Gastroesophageal sphincter (tissue), 4 donors: ENCODE results near the gene GOLGA1. TPM values are rescaled to one million over a fixed set of nuclear protein-coding genes. Genes with fewer than 3 reads are reported as not detected.

Source experiments
- ATAC-seq: fragments of 150-250 bp; one replicate; pipeline ENCODE4 v1.9.1; 2016; ENCODE audit warnings: mild to moderate bottlenecking, moderate library complexity
- H3K27ac ChIP-seq, 4 donors: fragments of 200-600 bp; sonication (generic) in 3 of 4; 1 replicate in 3 of 4; 2 replicates in 1 of 4; pipeline ENCODE4 v1.5.1; 2016 to 2019
- H3K27me3 ChIP-seq: fragments of 200-600 bp; sonication (generic); one replicate; pipeline ENCODE4 v1.5.1; 2019
- H3K36me3 ChIP-seq, 2 donors: fragments of 200-600 bp; sonication (generic); one replicate each; pipeline ENCODE4 v1.5.1; 2019; ENCODE audit warnings: control low read depth in 1 of 2
- H3K4me1 ChIP-seq, 3 donors: fragments of 200-600 bp; sonication (generic); 1 replicate in 2 of 3; 2 replicates in 1 of 3; pipeline ENCODE4 v1.5.1; 2016 to 2019; ENCODE audit warnings: control low read depth in 2 of 3
- H3K4me3 ChIP-seq, 2 donors: fragments of 200-600 bp; sonication (generic); one replicate each; pipeline ENCODE4 v1.5.1; 2019; ENCODE audit warnings: mild to moderate bottlenecking in 1 of 2, moderate library complexity in 1 of 2
- H3K9me3 ChIP-seq, 3 donors: fragments of 200-600 bp; sonication (generic); one replicate each; pipeline ENCODE4 v1.5.1; 2017 to 2019; ENCODE audit warnings: control low read depth in 2 of 3
- EP300 ChIP-seq: sonication (generic); formaldehyde crosslinking; IDR thresholded peaks from one replicate; pipeline ENCODE4 v1.6.1; 2017; ENCODE audit warnings: antibody characterized with exemption, mild to moderate bottlenecking
- POLR2A ChIP-seq, 2 donors: fragments of 450-650 bp; IDR thresholded peaks; one replicate each; pipeline ENCODE4 v1.6.1; 2017; ENCODE audit warnings: antibody characterized with exemption in 2 of 2, mild to moderate bottlenecking in 2 of 2, moderate library complexity in 1 of 2
- POLR2AphosphoS5 ChIP-seq: sonication (generic); formaldehyde crosslinking; IDR thresholded peaks from one replicate; pipeline ENCODE4 v1.6.1; 2017; ENCODE audit warnings: antibody characterized with exemption
- WGBS, 2 donors: methylation state at CpG; one replicate each; pipeline ENCODE4 v1.1.5; 2018; ENCODE audit warnings: low coverage in 1 of 2; 5-methylcytosine and 5-hydroxymethylcytosine counted together
- total RNA-seq, 4 donors: library from RNA; depleted of rRNA; stranded (reverse); fragments of >200 nt; gene quantifications; one replicate each; pipeline ENCODE4 v1.1.0, GENCODE V29; 2016
- TF ChIP-seq, protein P1 (sequence below), 4 experiments: fragments of 200-600 bp in 2 of 4; fragments of 450-650 bp in 2 of 4; sonication (generic) in 1 of 4; IDR thresholded peaks; one replicate each; pipeline ENCODE4 v1.5.1; 2017 to 2019; ENCODE audit warnings: antibody characterized with exemption in 4 of 4, mild to moderate bottlenecking in 2 of 4, moderate library complexity in 2 of 4

GOLGA1 gene
- total RNA-seq, 4 donors from 2014 or later: 21.3 to 42.5 (median 31.9) TPM

- H3K4me3 ChIP-seq: no peak overlapping the region
- H3K27ac ChIP-seq: peak overlapping the region in 3 of 4 donors; percentile 71 to 77 (median 72)
- H3K36me3 ChIP-seq: no peaks in the 10 kb centered on the region
- peaks cover 0 to 50% (median 29%) of the 10 kb centered on the region in 3 donors for H3K4me1 ChIP-seq
- no peaks in the 10 kb centered on the region for H3K27me3 ChIP-seq
- TF ChIP-seq EP300 (no peak), POLR2AphosphoS5 (peak; percentile 48)
- WGBS, 2 donors: 0% methylated on average over 1 of the region's 13 CpGs; no CpG with 5 or more reads in 1 of the 2 donors
- peak; percentile 58 for ATAC-seq
- no peaks in the 10 kb centered on the region for H3K9me3 ChIP-seq
Observed at GRCh38 chr9:124835026-124835557, 105.8 kb downstream of the GOLGA1 start.

DNA sequence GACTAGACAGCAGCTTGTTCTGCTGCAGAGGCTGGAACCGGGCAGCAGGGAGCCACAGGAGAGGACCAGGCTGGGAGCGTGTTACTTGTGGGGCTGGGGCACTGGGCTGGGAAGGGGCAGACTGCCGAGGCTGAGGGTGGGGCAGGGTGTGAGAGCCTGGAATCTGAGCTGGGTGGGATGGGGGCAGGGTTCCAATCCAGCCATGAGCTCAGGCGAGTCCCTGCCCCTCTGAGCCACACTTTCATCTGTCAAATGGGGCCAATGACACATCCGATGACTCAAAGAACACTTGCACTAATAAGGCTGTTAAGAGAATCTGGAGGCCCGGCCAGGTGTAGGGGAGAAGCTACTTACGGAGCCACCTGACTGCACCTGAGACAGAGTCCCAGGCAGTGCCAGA, 106.3 kb downstream of the GOLGA1 start:
- H3K4me1 ChIP-seq: peaks cover 0 to 50% (median 29%) of the 10 kb centered on the region in 3 donors
- no peaks in the 10 kb centered on the region for H3K27me3 ChIP-seq
- ATAC-seq: peak; percentile 23
- TF ChIP-seq POLR2A (IDR thresholded peaks at IDR 0.05) (no peak), POLR2AphosphoS5 (no peak), EP300 (no peak)
- TF ChIP-seq, protein P1, sequence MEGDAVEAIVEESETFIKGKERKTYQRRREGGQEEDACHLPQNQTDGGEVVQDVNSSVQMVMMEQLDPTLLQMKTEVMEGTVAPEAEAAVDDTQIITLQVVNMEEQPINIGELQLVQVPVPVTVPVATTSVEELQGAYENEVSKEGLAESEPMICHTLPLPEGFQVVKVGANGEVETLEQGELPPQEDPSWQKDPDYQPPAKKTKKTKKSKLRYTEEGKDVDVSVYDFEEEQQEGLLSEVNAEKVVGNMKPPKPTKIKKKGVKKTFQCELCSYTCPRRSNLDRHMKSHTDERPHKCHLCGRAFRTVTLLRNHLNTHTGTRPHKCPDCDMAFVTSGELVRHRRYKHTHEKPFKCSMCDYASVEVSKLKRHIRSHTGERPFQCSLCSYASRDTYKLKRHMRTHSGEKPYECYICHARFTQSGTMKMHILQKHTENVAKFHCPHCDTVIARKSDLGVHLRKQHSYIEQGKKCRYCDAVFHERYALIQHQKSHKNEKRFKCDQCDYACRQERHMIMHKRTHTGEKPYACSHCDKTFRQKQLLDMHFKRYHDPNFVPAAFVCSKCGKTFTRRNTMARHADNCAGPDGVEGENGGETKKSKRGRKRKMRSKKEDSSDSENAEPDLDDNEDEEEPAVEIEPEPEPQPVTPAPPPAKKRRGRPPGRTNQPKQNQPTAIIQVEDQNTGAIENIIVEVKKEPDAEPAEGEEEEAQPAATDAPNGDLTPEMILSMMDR (IDR thresholded peaks at IDR 0.05): no peak
- peak overlapping the region in 3 of 4 donors; percentile 71 to 77 (median 72) for H3K27ac ChIP-seq
- H3K9me3 ChIP-seq: no peaks in the 10 kb centered on the region
- H3K36me3 ChIP-seq: no peaks in the 10 kb centered on the region
- no peak overlapping the region for H3K4me3 ChIP-seq
- WGBS, 2 donors: no CpG with 5 or more reads among the region's 7 CpGs

- 66 to 73% methylated on average over 5 to 7 of the region's 9 CpGs for WGBS, 2 donors
- H3K36me3 ChIP-seq: no peaks in the 10 kb centered on the region
- no peak overlapping the region for H3K4me3 ChIP-seq
- no peaks in the 10 kb centered on the region for H3K27me3 ChIP-seq
- peaks cover 0 to 50% (median 29%) of the 10 kb centered on the region in 3 donors for H3K4me1 ChIP-seq
- no peaks in the 10 kb centered on the region for H3K9me3 ChIP-seq
- ATAC-seq: peak; percentile 52
- peak overlapping the region in 3 of 4 donors; percentile 51 to 81 (median 79) for H3K27ac ChIP-seq
- TF ChIP-seq POLR2AphosphoS5 (no peak), POLR2A (IDR thresholded peaks at IDR 0.05) (no peak), EP300 (no peak)
- TF ChIP-seq, protein P1 (IDR thresholded peaks at IDR 0.05): no peak
Observed at GRCh38 chr9:124831642-124832364, 109.1 kb downstream of the GOLGA1 start.

- no peaks in the 10 kb centered on the region for H3K36me3 ChIP-seq
- no peak overlapping the region for H3K4me3 ChIP-seq
- H3K27ac ChIP-seq: no peak overlapping the region
- no peak for TF ChIP-seq POLR2A (IDR thresholded peaks at IDR 0.05)
- TF ChIP-seq POLR2AphosphoS5: no peak
- no peak for TF ChIP-seq EP300
- TF ChIP-seq, protein P1 (IDR thresholded peaks at IDR 0.05): no peak
- H3K9me3 ChIP-seq: no peaks in the 10 kb centered on the region
- no peak for ATAC-seq
- WGBS, 2 donors: 67% methylated on average over 2 to 4 of the region's 4 CpGs
- no peaks in the 10 kb centered on the region for H3K27me3 ChIP-seq
- H3K4me1 ChIP-seq: peaks cover 0 to 42% (median 25%) of the 10 kb centered on the region in 3 donors
Observed at GRCh38 chr9:124830593-124830992, 110.3 kb downstream of the GOLGA1 start.

GRCh38 chr9:124829334-124829669, 111.6 kb downstream of the GOLGA1 start:
- Histone ChIP-seq H3K27ac (no peak overlapping the region), H3K9me3 (peaks cover 0 to 6% (median 0%) of the 10 kb centered on the region in 3 donors), H3K4me3 (no peak overlapping the region), H3K4me1 (peaks cover 0 to 29% (median 12%) of the 10 kb centered on the region in 3 donors), H3K27me3 (no peaks in the 10 kb centered on the region), H3K36me3 (no peaks in the 10 kb centered on the region)
- no peak for ATAC-seq
- no peak for TF ChIP-seq POLR2AphosphoS5
- TF ChIP-seq EP300: no peak
- TF ChIP-seq POLR2A (IDR thresholded peaks at IDR 0.05): no peak
- whole genome bisulfite sequencing, 2 donors: 47 to 56% methylated on average over 2 to 4 of the region's 5 CpGs
